H1 (cell line): ENCODE measurements around the gene KLHL1. TPM values are rescaled to one million over a fixed set of nuclear protein-coding genes. Genes with fewer than 3 reads are reported as not detected.

Experiments used
- CTCF ChIA-PET: fragments of 300-600 bp; sonication (Branson Sonifier 250); formaldehyde crosslinking; loops from one replicate; lab custom pipeline; 2021; ENCODE audit not compliant: partially characterized antibody; lab: Charles Lee
- POLR2A ChIA-PET: fragments of 300-600 bp; sonication (Branson Sonifier 250); formaldehyde crosslinking; loops from one replicate; lab custom pipeline; 2021; ENCODE audit warnings: inconsistent platforms; ENCODE audit not compliant: partially characterized antibody; lab: Charles Lee
- DNase-seq, 2 experiments: peaks; one replicate each; pipeline versions ENCODE4 v3.0.0 to v3.0.0-alpha.2; 2010 to 2022; ENCODE audit warnings: low spot score in 2 of 2, low read depth in 1 of 2, mixed read lengths in 1 of 2
- FAIRE-seq: peaks from 2 replicates; lab custom pipeline; 2011; peaks lifted over from hg19 to GRCh38; lab: Jason Lieb, UNC
- H2AFZ ChIP-seq: 2 replicates; pipeline ENCODE4 v1.8.1; 2012; ENCODE audit warnings: low read length, inconsistent platforms
- H2AK5ac ChIP-seq: 2 replicates; pipeline ENCODE4 v1.6.1; 2013; ENCODE audit warnings: low read depth, low read length
- H2BK120ac ChIP-seq: replicated peaks from 2 replicates; pipeline ENCODE3; 2013; ENCODE audit warnings: low read depth, low read length, inconsistent platforms
- H2BK12ac ChIP-seq: 2 replicates; pipeline ENCODE4 v1.6.1; 2013; ENCODE audit warnings: low read depth, low read length
- H2BK15ac ChIP-seq: 2 replicates; pipeline ENCODE4 v1.6.1; 2013; ENCODE audit warnings: low read length
- H2BK20ac ChIP-seq: 2 replicates; pipeline ENCODE4 v1.6.1; 2013; ENCODE audit warnings: low read length
- H2BK5ac ChIP-seq: 2 replicates; pipeline ENCODE4 v1.6.1; 2013; ENCODE audit warnings: low read depth, low read length
- H3K14ac ChIP-seq: 2 replicates; pipeline ENCODE4 v1.6.1; 2013; ENCODE audit warnings: inconsistent platforms; ENCODE audit not compliant: insufficient read length
- H3K18ac ChIP-seq: 2 replicates; pipeline ENCODE4 v1.6.1; 2013; ENCODE audit warnings: low read length; ENCODE audit errors: extremely low read depth
- H3K23ac ChIP-seq: 2 replicates; pipeline ENCODE4 v1.6.1; 2013; ENCODE audit warnings: inconsistent platforms; ENCODE audit not compliant: insufficient read length
- H3K23me2 ChIP-seq: 2 replicates; pipeline ENCODE4 v1.6.1; 2013; ENCODE audit warnings: low read depth, low read length
- H3K27ac ChIP-seq: 2 replicates; pipeline ENCODE4 v1.6.1; 2011; ENCODE audit warnings: low read depth, low read length, inconsistent platforms
- H3K27me3 ChIP-seq, 4 experiments: replicated peaks in 1 of 4; 1 replicate in 1 of 4; 2 replicates in 3 of 4; pipeline versions ENCODE4 v1.6.1 to v1.8.1; 2011 to 2013; ENCODE audit warnings: low read length in 3 of 4, mild to moderate bottlenecking in 3 of 4, inconsistent platforms in 2 of 4, mixed read lengths in 2 of 4, moderate library complexity in 1 of 4; ENCODE audit not compliant: control insufficient read depth in 3 of 4, insufficient read depth in 3 of 4; ENCODE audit errors: extremely low read depth in 1 of 4
- H3K36me3 ChIP-seq, 4 experiments: 2 replicates each; pipeline versions ENCODE4 v1.6.1 to v1.8.1; 2011 to 2013; ENCODE audit warnings: mild to moderate bottlenecking in 4 of 4, low read length in 3 of 4, moderate library complexity in 2 of 4, control low read depth in 1 of 4, inconsistent platforms in 1 of 4; ENCODE audit not compliant: insufficient read depth in 4 of 4, control insufficient read depth in 2 of 4
- H3K4ac ChIP-seq: replicated peaks from 2 replicates; pipeline ENCODE3; 2013; ENCODE audit warnings: low read length, low read depth, mixed read lengths, inconsistent platforms; ENCODE audit not compliant: insufficient read length
- H3K4me1 ChIP-seq, 4 experiments: replicated peaks in 1 of 4; 1 replicate in 1 of 4; 2 replicates in 3 of 4; pipeline versions ENCODE4 v1.6.1 to v1.8.1; 2011 to 2013; ENCODE audit warnings: low read length in 3 of 4, inconsistent platforms in 2 of 4, mixed read lengths in 1 of 4; ENCODE audit not compliant: insufficient read depth in 4 of 4, control insufficient read depth in 3 of 4
- H3K4me2 ChIP-seq, 2 experiments: 2 replicates each; pipeline versions ENCODE4 v1.6.1 to v1.8.1; 2011 to 2013; ENCODE audit warnings: low read depth in 2 of 2, low read length in 2 of 2, control low read depth in 1 of 2, inconsistent platforms in 1 of 2, mild to moderate bottlenecking in 1 of 2; ENCODE audit not compliant: insufficient read depth in 1 of 2
- H3K4me3 ChIP-seq, 4 experiments: fragments of 200-600, 300-600 bp in 1 of 4; sonication (generic), shearing (Covaris generic), sonication (Bioruptor Twin) in 1 of 4; 2 replicates each; pipeline versions ENCODE4 v1.5.1 to v1.8.1; 2011 to 2016; ENCODE audit warnings: low read length in 4 of 4, low read depth in 3 of 4, control low read depth in 2 of 4, inconsistent platforms in 2 of 4, mild to moderate bottlenecking in 2 of 4, mixed read lengths in 1 of 4, moderate library complexity in 1 of 4; ENCODE audit not compliant: insufficient read depth in 2 of 4; ENCODE audit errors: extremely low read depth in 1 of 4
- H3K56ac ChIP-seq: replicated peaks from 2 replicates; pipeline ENCODE3; 2013; ENCODE audit warnings: low read depth, mild to moderate bottlenecking, mixed read lengths, low read length, inconsistent platforms; ENCODE audit not compliant: insufficient read length
- H3K79me1 ChIP-seq: 2 replicates; pipeline ENCODE4 v1.6.1; 2013; ENCODE audit warnings: low read depth, low read length, control low read depth
- H3K79me2 ChIP-seq, 2 experiments: 2 replicates each; pipeline versions ENCODE4 v1.6.1 to v1.8.1; 2012 to 2013; ENCODE audit warnings: low read length in 2 of 2, mild to moderate bottlenecking in 2 of 2, inconsistent platforms in 1 of 2; ENCODE audit not compliant: insufficient read depth in 2 of 2, control insufficient read depth in 1 of 2
- H3K9ac ChIP-seq, 4 experiments: replicated peaks in 1 of 4; 1 replicate in 1 of 4; 2 replicates in 3 of 4; pipeline versions ENCODE4 v1.6.1 to v1.8.1; 2011 to 2013; ENCODE audit warnings: low read depth in 3 of 4, low read length in 3 of 4, control low read depth in 2 of 4, mild to moderate bottlenecking in 2 of 4, moderate library complexity in 2 of 4, inconsistent platforms in 1 of 4; ENCODE audit errors: extremely low read depth in 1 of 4
- H3K9me3 ChIP-seq, 2 experiments: 2 replicates each; pipeline versions ENCODE4 v1.6.1 to v1.8.1; 2012 to 2013; ENCODE audit warnings: mild to moderate bottlenecking in 2 of 2, moderate library complexity in 2 of 2, control low read depth in 1 of 2, inconsistent platforms in 1 of 2, low read depth in 1 of 2, low read length in 1 of 2, mixed read lengths in 1 of 2; ENCODE audit not compliant: insufficient read depth in 2 of 2
- H4K20me1 ChIP-seq, 2 experiments: replicated peaks in 1 of 2; 2 replicates each; pipeline versions ENCODE3 to v1.8.1; 2011 to 2013; ENCODE audit warnings: inconsistent platforms in 2 of 2, low read length in 2 of 2, mild to moderate bottlenecking in 1 of 2; ENCODE audit not compliant: insufficient read depth in 2 of 2, control insufficient read depth in 1 of 2
- H4K5ac ChIP-seq: 2 replicates; pipeline ENCODE4 v1.6.1; 2013; ENCODE audit warnings: low read length, low read depth, mixed read lengths, inconsistent platforms; ENCODE audit not compliant: insufficient read length
- H4K8ac ChIP-seq: 2 replicates; pipeline ENCODE4 v1.8.0; 2013; ENCODE audit warnings: mild to moderate bottlenecking, moderate library complexity, low read length, inconsistent platforms; ENCODE audit not compliant: insufficient read depth; ENCODE audit errors: extremely low read depth
- H4K91ac ChIP-seq: replicated peaks from 2 replicates; pipeline ENCODE3; 2013; ENCODE audit warnings: low read length, mixed read lengths, inconsistent platforms; ENCODE audit not compliant: insufficient read length
- NRF1 ChIP-seq: IDR thresholded peaks from 2 replicates; pipeline ENCODE4 v1.6.1; 2011; ENCODE audit warnings: mild to moderate bottlenecking, low read depth, low read length, improper control_type of control experiment
- polyA plus RNA-seq, 7 experiments: library from polyadenylated mRNA; depleted of rRNA in 3 of 7; stranded (reverse) in 5 of 7; unstranded in 2 of 7; fragments of >200 nt in 5 of 7; fragments of 200-250 nt in 2 of 7; gene quantifications; 1 replicate in 5 of 7; 2 replicates in 1 of 7; 4 replicates in 1 of 7; pipeline versions ENCODE4 v1.2.1 to v1.2.3, GENCODE V29; 2011 to 2013; ENCODE audit warnings: missing spikeins in 2 of 7, mixed read lengths in 2 of 7
- total RNA-seq: library from RNA; stranded (reverse); fragmentation: NEBNext Ultra II Directional; extraction: Animal tissue kit (Norgen Biotek cat#: 25700); gene quantifications from 2 replicates; pipeline ENCODE4 v1.2.1, GENCODE V29; 2021

The KLHL1 gene
- total and polyA plus RNA-seq, 2 of the 8 experiments (the other 6 are each of a cell fraction or from before 2014, with no cell fraction given): not detected

DNA sequence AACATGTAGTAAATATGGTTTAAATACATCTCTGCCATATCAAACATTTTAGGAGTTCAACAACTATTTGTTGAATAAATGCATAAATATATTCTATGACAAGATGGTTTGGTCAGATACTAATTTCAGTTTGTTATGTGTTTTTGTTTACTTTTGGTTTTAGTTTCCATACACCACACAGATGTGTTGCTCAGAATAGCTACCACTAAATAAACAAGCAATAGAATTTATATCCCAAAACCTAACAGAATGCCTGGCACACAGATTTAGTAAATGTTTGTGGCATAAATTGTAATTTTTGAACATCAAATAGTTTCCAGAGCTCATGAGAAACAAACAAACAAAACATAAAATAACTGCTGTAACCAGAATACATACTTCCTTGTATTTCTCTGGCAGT, 127.5 kb downstream of the KLHL1 start:
- Histone ChIP-seq H4K91ac (no peak overlapping the region), H3K27me3 (no peaks in the 10 kb centered on the region), H2AK5ac (no peak overlapping the region), H3K9me3 (no peaks in the 10 kb centered on the region), H3K27ac (no peak overlapping the region), H2BK120ac (no peak overlapping the region), H4K20me1 (no peaks in the 10 kb centered on the region), H3K23ac (no peak overlapping the region), H3K36me3 (no peaks in the 10 kb centered on the region), H3K4me2 (no peak overlapping the region), H2BK5ac (no peak overlapping the region), H3K4ac (no peak overlapping the region), H3K4me1 (no peaks in the 10 kb centered on the region), H3K4me3 (no peak overlapping the region)
- DNase-seq (no peak), FAIRE-seq (no peak)
- CTCF ChIA-PET: no interaction called here
- no peak for TF ChIP-seq NRF1
- TF ChIP-seq, all 59 proteins: peak for 0
- Histone ChIP-seq H2BK20ac (no peak overlapping the region), H2BK15ac (no peak overlapping the region), H4K8ac (no peak overlapping the region), H2AFZ (no peak overlapping the region), H3K18ac (no peak overlapping the region), H3K9ac (no peak overlapping the region), H3K23me2 (no peaks in the 10 kb centered on the region), H2BK12ac (no peak overlapping the region), H3K14ac (no peak overlapping the region), H3K56ac (no peak overlapping the region), H3K79me1 (no peaks in the 10 kb centered on the region), H4K5ac (no peak overlapping the region), H3K79me2 (no peaks in the 10 kb centered on the region)
- POLR2A ChIA-PET: no interaction called here
